Anterior cingulate cortex (tissue), 58 donors: ENCODE measurements around the gene TMBIM4.
"Not testable (repeated sequence)": the region's sequence is repeated elsewhere in the genome, so short reads cannot be mapped to it uniquely, and the experiment has no call there.

Experiments
- DNase-seq, 58 donors: peaks; one replicate each; lab custom pipeline; 2025; lab: John Stamatoyannopoulos, UW

Gene TMBIM4

DNA sequence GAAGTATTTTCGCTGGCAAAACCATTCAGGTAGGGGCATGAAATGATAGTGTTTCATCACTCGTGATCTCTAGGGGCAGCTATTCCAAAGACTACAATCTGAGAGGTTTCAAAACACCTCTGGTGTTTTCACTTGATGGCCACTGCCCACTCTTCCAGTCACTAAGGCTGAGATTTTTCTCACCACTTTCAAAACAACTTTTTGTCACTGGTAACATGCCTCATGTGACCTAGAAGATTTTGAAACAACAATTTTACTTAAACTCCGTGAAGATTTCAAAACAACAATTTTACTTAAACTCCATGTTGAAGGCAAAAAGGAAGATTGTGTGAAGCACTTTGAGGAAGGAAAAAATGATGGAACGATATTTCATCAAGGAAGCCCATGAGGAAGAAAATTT is 18.0 kb upstream of the TMBIM4 start:
- DNase-seq, result no peak

DNA sequence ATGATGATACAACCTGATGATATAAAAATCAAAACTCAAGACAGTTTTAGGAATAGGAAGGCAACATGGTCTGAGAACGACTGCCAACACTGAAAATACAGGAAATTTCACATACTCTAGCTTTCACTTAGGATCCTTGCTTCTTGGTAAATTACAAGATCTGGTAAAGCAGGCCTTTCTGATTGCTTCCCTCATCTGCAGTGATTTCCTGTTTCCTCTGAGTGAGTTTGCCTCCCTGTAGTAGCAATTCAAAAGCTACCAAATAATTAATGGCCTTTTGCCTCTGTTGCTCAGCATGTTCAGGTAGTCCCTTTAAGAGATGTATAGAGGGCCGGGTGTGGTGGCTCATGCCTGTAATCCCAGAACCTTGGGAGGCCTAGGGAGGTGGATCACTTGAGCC is 17.2 kb upstream of the TMBIM4 start:
- no peak for DNase-seq

DNA sequence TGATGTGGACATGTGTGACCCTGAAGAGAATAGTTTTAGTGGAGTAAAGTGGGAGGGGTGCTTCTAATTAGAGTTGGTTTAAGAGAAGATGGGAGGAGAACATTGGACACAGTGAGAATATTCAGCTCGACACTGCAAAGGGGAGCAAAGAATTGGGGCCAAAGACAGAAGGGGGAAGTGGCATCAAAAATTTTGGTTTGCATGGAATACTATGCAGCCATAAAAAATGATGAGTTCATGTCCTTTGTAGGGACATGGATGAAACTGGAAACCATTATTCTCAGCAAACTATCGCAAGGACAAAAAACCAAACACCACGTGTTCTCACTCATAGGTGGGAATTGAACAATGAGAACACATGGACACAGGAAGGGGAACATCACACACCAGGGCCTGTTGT is 15.0 kb upstream of the TMBIM4 start:
- DNase-seq, result not testable (repeated sequence)

DNA sequence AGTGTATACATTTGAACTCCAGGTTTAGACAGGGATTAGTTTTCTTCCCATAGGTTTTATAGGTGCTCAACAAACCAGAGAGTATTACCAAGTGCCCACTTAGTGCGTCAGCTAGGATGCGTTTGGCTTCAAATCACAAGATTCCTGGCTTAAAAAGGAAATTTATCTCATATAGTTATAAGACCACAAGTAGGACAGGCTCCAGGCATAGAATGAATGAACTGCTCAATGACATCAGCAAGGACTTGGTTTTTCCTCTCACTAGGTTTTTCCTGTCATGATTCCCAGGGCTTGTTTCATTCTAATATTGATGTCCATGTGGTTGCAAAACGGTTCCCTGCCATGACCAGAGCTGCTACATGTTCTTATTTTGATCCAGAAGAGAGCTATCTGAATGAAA is 13.2 kb upstream of the TMBIM4 start:
- no peak for DNase-seq

DNA sequence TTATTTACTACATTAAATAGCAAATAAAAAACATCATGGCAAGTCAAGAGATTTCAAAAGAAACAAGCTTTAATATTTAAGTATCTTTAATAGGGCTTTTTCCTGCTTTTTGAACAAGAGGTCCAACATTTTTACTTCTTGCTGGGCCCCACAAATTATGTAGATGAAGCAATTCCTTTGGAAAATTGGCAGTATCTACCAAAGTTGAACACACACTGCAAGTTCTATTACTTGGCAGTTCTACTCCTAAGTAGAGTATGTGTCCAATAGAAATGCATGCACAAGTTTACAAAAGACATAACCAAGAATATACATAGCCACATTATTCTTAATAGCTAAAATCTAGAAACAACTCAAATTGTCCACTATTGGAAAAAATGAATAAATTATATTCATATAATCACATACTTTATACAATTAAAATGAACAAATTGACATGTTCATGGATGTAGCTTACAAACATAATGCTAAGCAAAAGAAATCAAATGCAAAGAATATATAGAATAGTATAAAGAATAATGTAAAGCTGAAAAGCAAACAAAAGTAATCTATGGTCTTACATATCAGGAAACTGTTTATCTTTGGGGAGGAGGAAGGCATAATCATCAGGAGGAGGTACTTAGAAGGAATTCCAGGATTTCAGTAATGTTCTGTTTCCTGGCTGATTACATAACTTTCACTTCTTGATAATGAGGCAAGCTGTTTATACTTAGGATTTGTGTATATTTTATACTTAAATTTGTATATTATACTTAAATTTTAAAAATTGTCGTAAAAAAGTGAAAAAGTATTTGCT is 6.5 kb upstream of the TMBIM4 start:
- no peak for DNase-seq

DNA sequence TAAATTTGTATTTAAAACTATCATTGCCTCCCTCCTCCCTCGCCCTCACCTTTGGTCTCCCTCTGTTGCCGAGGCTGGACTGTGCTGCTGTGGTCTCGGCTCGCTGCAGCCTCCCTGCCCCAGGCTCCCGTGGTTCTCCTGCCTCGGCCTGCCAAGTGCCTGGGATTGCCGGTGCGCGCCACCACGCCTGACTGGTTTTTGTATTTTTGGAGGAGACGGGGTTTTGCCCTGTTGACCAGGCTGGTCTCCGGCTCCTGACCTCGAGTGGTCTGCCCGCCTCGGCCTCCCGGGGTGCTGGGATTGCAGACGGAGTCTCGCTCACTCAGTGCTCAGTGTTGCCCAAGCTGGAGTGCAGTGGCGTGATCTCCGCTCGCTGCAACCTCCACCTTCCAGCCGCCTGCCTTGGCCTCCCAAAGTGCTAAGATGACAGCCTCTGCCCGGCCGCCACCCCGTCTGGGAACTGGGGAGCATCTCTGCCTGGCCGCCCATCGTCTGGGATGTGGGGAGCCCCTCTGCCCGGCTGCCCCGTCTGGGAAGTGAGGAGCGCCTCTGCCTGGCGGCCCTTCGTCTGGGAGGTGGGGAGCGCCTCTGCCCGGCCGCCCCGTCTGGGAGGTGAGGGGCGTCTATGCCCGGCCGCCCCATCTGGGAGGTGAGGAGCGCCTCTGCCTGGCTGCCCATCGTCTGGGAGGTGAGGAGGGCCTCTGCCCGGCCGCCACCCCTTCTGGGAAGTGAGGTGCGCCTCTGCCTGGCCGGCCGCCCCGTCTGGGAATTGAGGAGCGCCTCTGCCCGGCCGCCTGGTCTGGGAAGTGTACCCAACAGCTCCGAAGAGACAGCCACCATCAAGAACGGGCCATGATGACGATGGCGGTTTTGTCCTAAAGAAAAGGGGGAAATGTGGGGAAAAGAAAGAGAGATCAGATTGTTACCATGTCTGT is 4.9 kb upstream of the TMBIM4 start:
- DNase-seq, result not testable (repeated sequence)

DNA sequence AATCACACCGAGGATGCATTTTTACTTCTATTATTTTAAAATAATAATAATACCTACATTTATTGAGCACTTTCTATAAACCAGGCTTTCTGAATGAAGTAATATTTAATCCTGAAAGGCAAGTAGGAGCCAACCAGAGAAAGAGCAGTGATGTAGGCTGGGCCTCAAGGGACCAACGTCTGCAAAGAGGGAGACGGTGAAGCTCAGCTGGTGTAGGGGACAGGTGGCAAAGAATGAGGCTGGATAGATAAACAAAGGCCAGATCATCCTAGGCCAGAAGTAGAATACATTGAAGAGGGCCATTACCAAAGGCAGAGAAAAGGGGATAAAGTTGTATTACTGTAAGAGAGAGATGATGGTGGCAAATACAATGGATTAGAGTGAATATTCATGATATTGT is 810 bp upstream of the TMBIM4 start:
- DNase-seq, result no peak

DNA sequence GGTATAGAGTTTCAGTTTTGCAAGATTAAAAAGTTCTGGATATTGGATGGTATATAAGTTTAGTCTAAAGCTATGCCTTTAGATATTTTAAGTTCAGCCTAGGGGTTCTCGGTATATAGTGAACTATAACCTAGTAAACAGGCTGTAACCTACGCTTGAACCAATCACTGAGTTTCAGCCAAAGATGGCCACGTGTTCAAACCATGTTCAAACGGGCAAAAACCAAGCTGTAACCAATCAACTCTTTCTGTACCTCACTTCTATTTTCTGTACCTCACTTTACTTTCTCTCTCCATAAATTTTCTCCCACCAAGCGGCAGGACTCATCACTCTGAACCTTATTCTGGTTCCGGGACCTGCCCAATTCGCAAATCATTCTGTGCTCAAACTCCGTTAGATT is 1.4 kb downstream of the TMBIM4 start:
- no peak for DNase-seq

DNA sequence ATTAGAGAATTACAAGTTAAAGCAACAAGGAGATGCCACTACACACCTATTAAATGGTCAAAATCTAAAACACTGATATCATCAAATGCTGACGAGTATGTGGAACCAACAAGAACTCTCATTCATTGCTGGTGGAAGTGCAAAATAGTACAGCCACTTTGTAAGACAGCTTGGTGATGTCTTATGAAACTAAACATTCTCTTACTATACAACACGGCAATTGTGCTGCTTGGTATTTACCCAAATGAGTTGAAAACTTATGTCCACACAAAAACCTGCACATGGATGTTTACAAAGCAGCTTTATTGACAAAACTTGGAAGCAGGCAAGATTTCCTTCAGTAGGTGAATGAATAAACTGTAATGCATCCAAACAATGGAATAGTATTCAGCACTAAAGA is 3.2 kb downstream of the TMBIM4 start:
- no peak for DNase-seq

DNA sequence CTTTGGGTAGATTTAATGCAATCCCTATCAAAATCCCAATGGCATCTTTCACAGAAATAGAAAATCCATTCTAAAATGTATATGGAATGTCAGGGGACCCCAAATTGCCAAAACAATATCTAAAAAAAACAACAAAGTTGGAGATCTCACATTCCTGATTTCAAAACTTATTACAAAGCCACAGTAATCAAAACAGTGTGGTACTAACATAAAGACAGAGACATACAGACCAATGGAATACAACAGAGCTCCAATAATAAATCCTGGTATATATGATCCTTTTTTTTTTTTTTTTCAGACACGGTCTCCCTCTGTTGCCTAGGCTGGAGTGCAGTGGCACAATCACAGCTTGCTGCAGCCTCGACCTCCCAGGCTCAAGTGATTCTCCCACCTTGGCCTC is 4.7 kb downstream of the TMBIM4 start:
- no peak for DNase-seq

DNA sequence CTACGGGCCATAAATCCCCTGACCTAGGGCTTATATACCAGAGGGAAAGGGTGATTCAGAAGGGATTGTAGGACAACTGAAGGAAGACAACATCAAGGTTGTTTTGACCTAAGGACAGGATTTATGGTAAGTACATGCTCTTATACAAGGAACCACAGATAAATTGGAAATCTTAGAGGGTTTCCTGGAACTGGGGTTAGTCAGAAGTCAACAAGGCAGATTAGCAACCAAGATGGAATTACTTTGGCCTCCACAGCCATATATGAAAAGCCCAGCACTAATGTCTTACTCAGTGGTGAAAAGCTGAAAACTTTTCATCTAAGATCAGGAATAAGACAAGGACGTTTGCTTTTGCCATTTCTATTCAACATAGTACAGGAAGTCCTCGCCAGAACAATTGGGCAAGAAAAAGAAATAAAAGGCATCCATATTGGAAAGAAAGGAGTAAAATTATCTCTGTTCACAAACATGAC is 5.4 kb downstream of the TMBIM4 start:
- DNase-seq, result no peak

DNA sequence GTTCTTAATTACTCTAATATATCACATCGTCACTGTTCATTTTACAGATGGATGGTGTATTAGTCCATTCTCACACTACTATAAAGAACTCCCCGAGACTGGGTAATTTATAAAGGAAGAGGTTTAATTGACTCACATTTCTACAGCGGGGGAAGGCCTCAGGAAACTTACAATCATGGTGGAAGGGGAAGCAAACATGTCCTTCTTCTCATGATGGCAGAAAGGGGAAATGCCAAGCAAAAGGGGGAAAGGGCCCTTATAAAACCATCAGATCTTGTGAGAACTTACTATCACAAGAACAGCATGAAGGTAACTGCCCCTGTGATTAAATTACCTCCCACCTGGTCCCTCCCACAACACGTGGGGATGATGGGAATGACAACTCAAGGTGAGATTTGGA is 6.5 kb downstream of the TMBIM4 start:
- DNase-seq, result no peak

DNA sequence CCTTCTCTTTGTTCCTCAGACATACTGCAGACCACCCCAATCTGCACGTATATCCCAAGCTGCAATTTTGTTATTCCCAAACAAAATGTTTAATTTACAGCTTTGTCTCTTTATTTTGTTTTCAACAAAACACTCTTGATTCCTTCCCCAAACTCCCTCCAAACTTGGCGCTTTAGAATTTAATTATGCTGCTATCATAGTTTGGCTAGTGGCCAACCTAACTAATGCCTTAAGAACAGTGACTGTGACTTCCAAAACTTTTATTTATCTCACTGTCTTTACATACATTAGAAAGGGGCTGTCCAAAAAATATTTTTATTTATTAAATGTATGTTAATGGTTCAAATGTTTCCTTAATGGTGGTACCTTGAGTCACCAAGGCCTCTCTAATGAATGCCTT is 7.1 kb downstream of the TMBIM4 start:
- no peak for DNase-seq

DNA sequence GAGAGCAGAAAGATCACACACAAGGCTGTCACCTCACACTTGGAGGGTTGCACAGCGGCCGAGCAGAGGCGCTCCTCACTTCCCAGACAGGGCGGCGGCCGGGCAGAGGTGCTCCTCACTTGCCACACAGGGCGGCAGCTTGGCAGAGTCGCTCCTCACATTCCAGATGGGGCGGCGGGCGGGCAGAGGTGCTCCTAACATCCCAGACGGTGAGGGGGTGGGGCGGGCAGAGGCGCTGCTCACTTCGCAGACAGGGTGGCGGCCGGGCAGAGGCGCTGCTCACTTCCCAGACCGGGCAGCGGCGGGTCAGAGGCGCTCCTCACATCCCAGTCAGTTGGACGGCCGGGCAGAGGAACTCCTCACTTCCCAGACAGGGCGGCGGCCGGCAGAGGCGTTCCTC is 9.1 kb downstream of the TMBIM4 start:
- no peak for DNase-seq

DNA sequence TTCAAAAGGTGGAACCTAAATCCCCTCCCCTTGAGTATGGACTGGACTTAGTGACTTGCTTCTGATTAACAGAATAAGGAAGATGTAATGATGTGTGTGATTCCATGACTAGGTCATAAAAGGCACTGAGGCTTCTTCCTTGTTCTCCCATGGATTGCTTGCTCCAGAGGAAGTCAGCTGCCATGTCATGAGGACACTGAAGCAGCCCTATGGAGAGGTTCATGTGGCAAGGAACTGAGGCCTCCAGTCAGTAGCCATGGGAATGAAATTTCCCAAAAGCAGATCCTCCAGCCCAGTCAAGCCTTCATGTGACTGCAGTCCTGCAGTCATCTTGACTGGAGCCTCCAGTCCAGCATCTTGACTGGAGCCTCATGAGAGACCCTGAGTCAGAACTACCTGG is 10.7 kb downstream of the TMBIM4 start:
- DNase-seq, result no peak

DNA sequence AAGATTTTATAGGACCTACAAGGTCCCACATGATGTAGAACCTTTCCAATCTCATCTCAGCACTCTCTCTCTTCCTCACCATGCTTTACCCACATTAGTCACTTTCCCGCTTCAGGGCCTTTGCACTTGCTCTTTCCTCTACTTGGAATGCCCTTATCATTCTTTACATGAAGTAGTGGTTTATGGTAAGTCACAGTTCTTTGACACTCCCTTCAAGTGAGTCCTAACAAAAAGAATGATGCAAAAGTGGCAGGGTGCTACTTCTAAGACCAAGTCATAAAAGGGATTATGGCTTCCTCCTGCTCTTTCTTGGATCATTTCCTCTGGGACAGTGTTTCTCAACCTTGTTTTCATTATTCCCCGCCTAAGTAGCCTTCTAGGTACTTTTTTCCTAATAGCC is 13.1 kb downstream of the TMBIM4 start:
- no peak for DNase-seq

DNA sequence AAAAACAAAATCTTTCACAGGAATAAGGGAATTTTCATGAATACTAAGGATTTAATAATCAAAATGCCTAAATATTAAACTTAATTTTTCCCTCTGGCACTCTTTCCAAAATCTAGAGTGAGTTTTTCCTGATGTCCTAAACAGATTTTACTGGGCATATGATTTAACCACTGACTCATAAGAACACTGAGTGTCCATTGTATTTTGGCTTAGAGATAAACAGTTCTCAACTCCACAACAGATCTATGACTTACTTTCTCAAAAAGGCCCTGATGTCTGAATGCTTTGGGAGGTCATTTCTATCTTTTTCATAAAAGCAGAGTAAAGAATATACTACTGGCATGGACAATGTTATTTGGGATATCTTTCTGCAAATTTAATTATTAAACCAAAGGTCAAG is 15.0 kb downstream of the TMBIM4 start:
- DNase-seq, result no peak

DNA sequence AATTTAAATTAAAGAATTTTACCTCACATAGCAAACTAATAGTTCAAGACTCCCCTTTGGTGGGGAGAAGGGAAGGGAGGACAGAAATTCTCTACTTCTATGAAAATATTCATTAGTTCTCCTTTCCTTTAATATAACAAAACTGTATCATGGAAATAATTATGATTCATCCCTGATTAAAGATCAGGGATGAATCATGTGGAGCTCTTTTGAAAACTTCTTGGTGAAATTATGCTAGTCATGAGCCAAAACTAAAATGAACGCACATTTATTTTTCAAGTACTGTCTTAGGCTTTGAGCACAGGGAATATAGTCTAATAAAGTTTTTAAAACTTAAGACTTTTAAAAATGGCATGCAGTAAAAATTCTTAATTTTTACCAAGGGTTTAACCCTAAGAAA is 17.1 kb downstream of the TMBIM4 start:
- DNase-seq, result no peak

DNA sequence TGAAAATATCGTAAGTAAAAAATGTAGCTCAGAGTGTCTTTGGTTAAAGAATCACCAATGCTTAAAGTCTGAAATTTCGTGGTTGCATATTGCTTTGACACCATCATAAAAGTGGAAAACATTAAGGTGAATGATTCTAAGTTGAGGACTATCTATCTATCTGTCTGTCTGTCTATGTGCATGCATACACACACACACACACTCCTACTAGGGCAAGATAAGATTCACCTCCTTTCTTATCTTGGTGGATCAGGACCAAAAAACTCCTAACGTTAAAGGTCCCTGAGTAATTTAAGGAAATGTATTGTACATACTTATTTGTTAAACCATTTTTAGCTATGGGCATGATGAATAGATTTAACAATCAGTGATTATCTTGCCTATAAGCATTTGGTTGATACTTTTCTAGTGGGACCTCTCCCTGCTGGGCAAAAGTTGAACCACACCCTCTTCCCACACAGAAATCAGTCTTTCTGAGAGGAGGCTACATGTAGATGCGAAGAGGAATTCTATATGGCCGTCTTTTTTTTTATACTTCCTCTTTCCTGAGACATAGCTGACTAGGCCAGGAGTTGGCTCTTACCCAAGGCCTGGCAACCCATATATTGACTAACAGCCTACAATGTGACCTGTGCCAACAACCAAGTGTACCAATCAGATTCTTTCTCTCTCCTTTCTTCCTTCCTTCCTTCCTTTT is 19.9 kb downstream of the TMBIM4 start:
- DNase-seq, result no peak

DNA sequence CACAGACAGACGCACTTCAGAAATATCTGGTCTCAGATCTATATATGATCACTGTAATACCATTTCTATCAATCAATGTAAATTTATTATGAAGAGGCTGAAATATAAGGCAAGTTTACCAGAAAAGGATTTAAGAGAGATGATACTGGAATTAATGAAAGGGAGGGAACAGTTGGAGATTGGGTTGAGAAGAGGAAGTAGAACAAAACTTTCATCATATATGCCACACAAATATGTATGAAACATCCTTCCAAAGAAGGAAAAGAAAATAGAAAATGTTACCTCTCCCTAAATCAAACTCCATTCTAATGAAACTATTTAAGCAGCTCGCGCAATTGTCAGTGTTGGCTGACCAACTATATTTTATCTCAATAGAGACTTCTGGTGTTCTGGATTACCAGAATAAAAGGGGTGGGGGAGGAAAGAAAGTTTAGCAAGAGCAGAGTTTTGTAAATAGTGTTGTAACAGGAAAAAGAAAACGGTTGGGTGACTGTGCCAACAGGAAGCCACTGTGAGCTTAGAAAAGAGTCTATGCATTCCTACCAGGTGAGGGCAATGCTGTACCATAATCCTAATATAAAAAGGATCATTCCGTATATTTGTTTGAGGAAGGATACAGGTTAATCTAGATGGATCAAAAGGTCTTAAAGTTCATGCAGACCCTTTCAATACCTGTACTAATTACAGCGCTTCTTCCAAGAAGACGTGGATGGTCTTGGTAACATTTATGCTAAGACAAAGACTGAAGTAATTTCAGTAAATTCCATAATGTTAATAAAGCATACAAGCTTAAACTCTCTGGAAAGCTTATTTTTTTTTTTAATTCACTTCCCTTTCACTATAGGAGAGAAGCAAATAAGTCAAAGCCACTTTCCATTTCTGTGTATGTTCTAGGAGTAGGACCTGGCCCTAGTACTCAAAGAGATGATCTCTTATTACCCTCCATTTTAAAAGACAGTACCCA is 24.7 kb downstream of the TMBIM4 start:
- no peak for DNase-seq
